Tibial nerve (tissue), 4 donors: Measurements from ENCODE around the gene TLE1. TPM values are rescaled to one million over a fixed set of nuclear protein-coding genes. Genes with fewer than 3 reads are reported as not detected.

Experiments used
- DNase-seq, 2 donors: peaks; one replicate each; pipeline ENCODE4 v3.0.0-alpha.2; 2019; ENCODE audit warnings: low spot score in 2 of 2
- H3K27ac ChIP-seq, 4 donors: fragments of 200-600 bp; sonication (generic) in 3 of 4; one replicate each; pipeline ENCODE4 v1.5.1; 2017 to 2019; ENCODE audit warnings: mild to moderate bottlenecking in 1 of 4
- H3K27me3 ChIP-seq, 2 donors: fragments of 200-600 bp; sonication (generic) in 1 of 2; one replicate each; pipeline versions ENCODE4 v1.5.1 to v1.6.0; 2017 to 2019
- H3K36me3 ChIP-seq, 3 donors: fragments of 200-600 bp; sonication (generic); one replicate each; pipeline ENCODE4 v1.5.1; 2018 to 2019
- H3K4me1 ChIP-seq, 4 donors: fragments of 200-600 bp; sonication (generic) in 3 of 4; one replicate each; pipeline ENCODE4 v1.5.1; 2017 to 2019
- H3K4me3 ChIP-seq, 4 donors: fragments of 200-600 bp; sonication (generic) in 3 of 4; one replicate each; pipeline ENCODE4 v1.5.1; 2017 to 2019; ENCODE audit warnings: mild to moderate bottlenecking in 1 of 4, moderate library complexity in 1 of 4
- H3K9me3 ChIP-seq, 4 donors: fragments of 200-600 bp; sonication (generic) in 3 of 4; one replicate each; pipeline ENCODE4 v1.5.1; 2017 to 2019
- EP300 ChIP-seq, 2 donors: sonication (generic); formaldehyde crosslinking; IDR thresholded peaks; one replicate each; pipeline ENCODE4 v1.6.1; 2017; ENCODE audit warnings: antibody characterized with exemption in 2 of 2, mild to moderate bottlenecking in 1 of 2
- POLR2A ChIP-seq, 2 donors: fragments of 450-650 bp; IDR thresholded peaks; one replicate each; pipeline ENCODE4 v1.6.1; 2017; ENCODE audit warnings: antibody characterized with exemption in 2 of 2, mild to moderate bottlenecking in 2 of 2, moderate library complexity in 2 of 2
- WGBS, 2 donors: methylation state at CpG; one replicate each; pipeline ENCODE4 v1.1.5; 2018; 5-methylcytosine and 5-hydroxymethylcytosine counted together
- total RNA-seq, 4 donors: library from RNA; depleted of rRNA; stranded (reverse); fragments of >200 nt; gene quantifications; one replicate each; pipeline ENCODE4 v1.1.0, GENCODE V29; 2016
- TF ChIP-seq, protein P1 (sequence below), 5 experiments: fragments of 200-600 bp in 3 of 5; fragments of 450-650 bp in 2 of 5; sonication (generic) in 3 of 5; IDR thresholded peaks; one replicate each; pipeline ENCODE4 v1.5.1; 2016 to 2019; ENCODE audit warnings: antibody characterized with exemption in 5 of 5, mild to moderate bottlenecking in 3 of 5, moderate library complexity in 2 of 5

The TLE1 gene
- total RNA-seq, 4 donors from 2014 or later: 81.8 to 107 (median 94.7) TPM

DNA sequence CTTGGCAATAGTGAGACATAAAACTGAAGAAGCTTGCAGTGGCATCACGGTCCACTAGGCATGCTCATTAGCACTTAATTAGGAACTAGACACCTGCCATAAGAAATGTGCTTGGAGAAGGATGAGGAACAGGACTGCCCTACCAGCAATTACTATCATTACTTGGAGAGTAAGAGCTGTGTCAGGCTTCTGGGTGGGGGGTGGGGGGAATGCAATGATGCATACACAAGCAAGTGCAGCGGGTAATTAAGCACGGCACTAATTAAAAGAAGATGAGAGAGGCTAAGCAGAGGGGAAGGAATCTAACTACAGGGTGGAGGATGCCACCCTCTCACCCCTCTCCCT lies 53.1 kb downstream of the TLE1 start:
- Histone ChIP-seq H3K9me3 (no peaks in the 10 kb centered on the region), H3K27me3 (no peaks in the 10 kb centered on the region), H3K36me3 (peaks cover 0 to 27% (median 0%) of the 10 kb centered on the region in 3 donors), H3K4me1 (peaks cover 0 to 55% (median 17%) of the 10 kb centered on the region in 4 donors), H3K27ac (peak overlapping the region in 1 of 4 donors; percentile 5), H3K4me3 (no peak overlapping the region)
- no peak for DNase-seq
- TF ChIP-seq EP300 (IDR thresholded peaks at IDR 0.05) (no peak), POLR2A (IDR thresholded peaks at IDR 0.05) (no peak)
- TF ChIP-seq, protein P1, sequence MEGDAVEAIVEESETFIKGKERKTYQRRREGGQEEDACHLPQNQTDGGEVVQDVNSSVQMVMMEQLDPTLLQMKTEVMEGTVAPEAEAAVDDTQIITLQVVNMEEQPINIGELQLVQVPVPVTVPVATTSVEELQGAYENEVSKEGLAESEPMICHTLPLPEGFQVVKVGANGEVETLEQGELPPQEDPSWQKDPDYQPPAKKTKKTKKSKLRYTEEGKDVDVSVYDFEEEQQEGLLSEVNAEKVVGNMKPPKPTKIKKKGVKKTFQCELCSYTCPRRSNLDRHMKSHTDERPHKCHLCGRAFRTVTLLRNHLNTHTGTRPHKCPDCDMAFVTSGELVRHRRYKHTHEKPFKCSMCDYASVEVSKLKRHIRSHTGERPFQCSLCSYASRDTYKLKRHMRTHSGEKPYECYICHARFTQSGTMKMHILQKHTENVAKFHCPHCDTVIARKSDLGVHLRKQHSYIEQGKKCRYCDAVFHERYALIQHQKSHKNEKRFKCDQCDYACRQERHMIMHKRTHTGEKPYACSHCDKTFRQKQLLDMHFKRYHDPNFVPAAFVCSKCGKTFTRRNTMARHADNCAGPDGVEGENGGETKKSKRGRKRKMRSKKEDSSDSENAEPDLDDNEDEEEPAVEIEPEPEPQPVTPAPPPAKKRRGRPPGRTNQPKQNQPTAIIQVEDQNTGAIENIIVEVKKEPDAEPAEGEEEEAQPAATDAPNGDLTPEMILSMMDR (IDR thresholded peaks at IDR 0.05): no peak
- 71 to 75% methylated on average over 3 of the region's 3 CpGs for WGBS, 2 donors

DNA sequence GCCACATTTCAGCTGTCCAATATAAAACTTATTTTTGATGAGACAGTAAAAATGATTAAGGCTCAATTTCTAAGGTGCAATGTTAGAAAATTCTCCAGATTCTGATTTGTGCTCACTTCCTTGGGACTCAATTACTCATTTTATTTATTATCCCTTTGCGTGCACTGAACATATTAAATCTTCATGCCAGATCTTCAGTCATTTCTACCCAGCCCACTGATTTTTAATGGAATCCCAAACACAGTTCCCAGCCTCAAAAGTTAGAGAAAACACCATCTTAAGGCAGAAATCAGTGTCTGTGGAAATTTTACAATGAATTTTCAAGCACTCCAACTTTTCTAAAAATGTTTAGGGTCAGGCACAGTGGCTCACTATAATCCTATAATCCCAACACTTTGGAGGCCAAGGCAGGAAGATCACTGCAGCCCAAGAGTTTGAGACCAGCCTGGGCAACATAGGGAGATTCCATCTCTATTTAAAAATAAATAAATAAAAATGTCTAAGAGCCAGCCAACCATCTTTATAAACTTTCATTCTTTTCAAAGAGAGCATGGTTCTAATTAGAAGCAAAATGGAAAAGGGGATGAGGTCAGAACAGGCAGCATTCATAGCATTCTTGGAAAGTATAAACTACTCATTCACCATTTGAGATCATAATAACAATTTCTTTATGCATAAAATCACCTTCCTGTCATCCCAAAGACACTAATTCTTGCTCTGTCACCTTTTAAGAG lies 53.7 kb downstream of the TLE1 start:
- Histone ChIP-seq H3K4me3 (no peak overlapping the region), H3K27ac (peak overlapping the region in 1 of 4 donors; percentile 5), H3K9me3 (no peaks in the 10 kb centered on the region), H3K36me3 (peaks cover 0 to 33% (median 0%) of the 10 kb centered on the region in 3 donors), H3K4me1 (peaks cover 0 to 55% (median 17%) of the 10 kb centered on the region in 4 donors), H3K27me3 (no peaks in the 10 kb centered on the region)
- TF ChIP-seq, protein P1 (IDR thresholded peaks at IDR 0.05): no peak
- TF ChIP-seq EP300 (IDR thresholded peaks at IDR 0.05): no peak
- TF ChIP-seq POLR2A (IDR thresholded peaks at IDR 0.05): no peak
- DNase-seq: no peak
- 65 to 76% methylated on average over 1 of the region's 1 CpG for WGBS, 2 donors

DNA sequence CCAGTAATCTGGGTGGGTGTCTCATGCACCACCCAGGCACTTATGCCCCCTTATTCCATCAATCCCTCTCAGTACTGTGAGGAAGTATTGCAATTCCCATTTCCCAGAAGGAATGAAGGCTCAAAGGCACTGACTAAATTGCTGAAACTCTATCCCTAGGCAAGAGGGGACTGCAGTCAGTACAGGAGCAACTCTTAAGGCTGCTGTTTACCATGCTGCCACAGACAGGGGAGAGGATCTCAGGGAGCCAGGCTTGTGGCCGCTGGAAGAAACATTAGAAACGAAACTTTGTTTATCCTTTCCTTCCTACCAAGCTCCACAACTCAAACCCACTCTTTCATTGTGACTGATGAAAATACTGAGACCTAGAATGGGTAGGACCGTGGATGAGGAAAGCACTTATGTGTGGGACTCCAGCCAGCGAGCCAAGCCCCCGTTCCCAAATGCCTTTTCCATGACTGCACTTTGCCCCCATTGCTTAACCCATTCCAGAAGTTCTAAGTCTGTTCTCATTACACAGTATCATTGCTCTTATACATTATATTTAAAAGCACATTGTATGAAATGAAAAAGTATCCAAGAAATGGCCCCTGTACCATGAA lies 54.3 kb downstream of the TLE1 start:
- Histone ChIP-seq H3K27me3 (no peaks in the 10 kb centered on the region), H3K4me3 (no peak overlapping the region), H3K9me3 (no peaks in the 10 kb centered on the region), H3K27ac (peak overlapping the region in 2 of 4 donors; percentile 44 to 47), H3K4me1 (peaks cover 0 to 51% (median 17%) of the 10 kb centered on the region in 4 donors), H3K36me3 (peaks cover 0 to 33% (median 0%) of the 10 kb centered on the region in 3 donors)
- 37 to 40% methylated on average over 5 of the region's 5 CpGs for WGBS, 2 donors
- TF ChIP-seq POLR2A (IDR thresholded peaks at IDR 0.05) (no peak), EP300 (IDR thresholded peaks at IDR 0.05) (no peak)
- TF ChIP-seq, protein P1 (IDR thresholded peaks at IDR 0.05): no peak
- DNase-seq: no peak

DNA sequence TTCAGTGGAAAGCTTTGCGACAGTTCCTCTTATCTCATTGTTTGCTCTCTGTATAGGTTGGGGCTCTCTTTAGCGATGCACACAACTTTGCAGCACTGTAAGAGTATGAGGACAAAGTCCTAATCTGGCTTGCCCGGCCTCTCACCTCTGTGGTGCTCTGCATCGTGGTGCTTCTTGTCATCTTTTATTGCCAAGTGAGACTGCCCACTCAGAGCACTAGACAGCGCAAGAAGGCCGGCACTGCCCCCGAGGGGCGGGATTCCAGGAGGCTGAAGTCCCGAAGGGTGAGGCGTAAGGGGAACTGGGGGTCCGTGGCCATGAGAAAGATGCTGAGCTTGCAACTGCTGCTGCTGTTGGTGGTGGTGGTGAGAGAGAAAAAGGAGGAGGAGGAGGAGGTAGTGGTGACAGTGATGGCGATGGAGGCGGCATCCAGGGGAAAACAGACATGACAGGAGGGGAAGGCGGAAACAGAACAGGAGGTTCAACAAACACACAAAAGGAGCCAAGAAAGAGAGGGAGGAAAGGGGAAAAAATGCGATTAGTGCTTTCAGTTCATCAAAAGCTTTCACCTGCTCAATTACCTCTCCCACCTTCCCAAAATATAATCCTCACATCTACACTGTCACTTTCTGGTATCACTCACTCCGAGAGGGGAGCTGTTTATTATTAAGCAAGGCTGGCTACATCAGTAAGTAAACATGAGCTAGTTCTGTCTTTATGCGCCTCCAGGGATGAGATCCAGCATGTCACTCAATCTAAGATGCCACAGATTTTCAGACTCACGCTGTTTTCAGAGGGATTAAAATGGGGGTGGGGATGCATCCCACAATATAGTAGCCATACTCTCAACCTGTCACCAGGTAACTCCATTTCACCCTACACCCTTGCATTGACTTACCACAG lies 55.1 kb downstream of the TLE1 start:
- Histone ChIP-seq H3K36me3 (peaks cover 0 to 33% (median 0%) of the 10 kb centered on the region in 3 donors), H3K27ac (peak overlapping the region in 2 of 4 donors; percentile 44 to 47), H3K4me1 (peaks cover 0 to 51% (median 17%) of the 10 kb centered on the region in 4 donors), H3K9me3 (no peaks in the 10 kb centered on the region), H3K27me3 (no peaks in the 10 kb centered on the region), H3K4me3 (no peak overlapping the region)
- no peak for DNase-seq
- TF ChIP-seq EP300 (IDR thresholded peaks at IDR 0.05) (no peak), POLR2A (IDR thresholded peaks at IDR 0.05) (no peak)
- TF ChIP-seq, protein P1 (IDR thresholded peaks at IDR 0.05): no peak
- WGBS, 2 donors: 64% methylated on average over 18 of the region's 18 CpGs
